ENCODE data around the gene TSPOAP1.

TSPOAP1 gene

DNA sequence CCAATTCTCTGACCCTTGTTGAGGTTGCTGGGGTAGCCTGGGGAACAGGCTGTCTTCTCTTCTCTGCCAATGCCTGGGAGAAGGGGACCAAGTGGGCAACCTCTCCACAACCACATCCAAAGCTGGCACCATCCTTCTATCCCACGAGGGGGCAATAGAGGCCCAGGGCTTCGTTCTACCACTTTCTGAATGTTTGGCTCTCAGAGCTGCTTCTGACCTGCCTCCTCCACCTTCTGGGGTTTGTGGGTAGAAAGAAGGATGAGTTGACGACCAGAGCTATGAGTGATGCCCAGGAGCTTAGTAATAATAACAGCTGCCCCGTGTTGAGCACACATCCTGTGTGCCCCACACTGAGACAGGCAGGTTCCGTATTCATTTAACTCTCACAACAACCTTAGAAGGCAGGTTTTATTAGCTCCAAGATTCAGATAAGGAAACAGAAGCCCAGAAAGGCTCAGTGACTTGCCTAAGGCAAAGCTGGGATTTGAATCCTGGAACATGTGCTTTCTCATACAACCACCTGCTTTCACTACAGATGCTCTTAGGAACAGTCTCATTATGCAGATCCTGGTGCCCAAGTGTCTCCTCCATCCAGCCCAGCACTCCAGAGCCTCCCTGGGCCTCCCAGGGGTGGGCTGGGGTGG, 11.1 kb downstream of the TSPOAP1 start:
- DNase-seq (ENCODE audit: low spot score) = peak; percentile 90

DNA sequence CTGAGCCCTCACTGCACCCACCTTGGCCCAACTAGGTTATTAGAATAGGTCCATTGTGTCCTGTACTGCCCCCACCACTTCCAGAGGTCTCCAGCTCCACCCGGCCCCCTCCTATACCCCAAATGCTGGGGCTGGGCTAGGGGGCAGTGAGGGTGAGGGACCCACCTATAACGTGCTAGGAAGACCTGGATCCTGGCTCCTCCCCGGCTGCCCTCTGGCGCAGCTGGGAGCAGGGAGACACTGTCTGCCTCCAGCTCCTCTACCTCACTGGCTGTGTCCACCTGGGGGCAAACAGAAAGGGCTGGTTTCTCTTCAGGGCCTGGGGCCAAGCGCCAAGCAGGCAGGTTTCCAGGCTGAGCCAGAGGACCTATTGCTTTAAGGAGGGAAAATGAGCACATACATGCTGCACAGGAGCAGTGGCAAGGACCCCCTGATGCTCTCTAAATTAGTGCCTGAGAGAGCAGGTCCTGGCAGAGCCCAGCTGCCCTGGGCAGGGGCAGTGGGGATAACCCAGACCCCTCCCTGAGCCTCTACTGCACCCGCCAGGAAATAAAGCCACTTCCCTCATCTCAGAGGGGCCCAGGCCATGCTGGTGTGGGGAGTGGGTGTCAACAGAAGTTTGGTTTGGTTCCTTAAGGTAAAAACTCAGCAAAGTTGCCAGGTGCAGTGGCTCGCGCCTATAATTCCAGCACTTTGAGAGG, 12.2 kb downstream of the TSPOAP1 start:
- no peak for DNase-seq (ENCODE audit: low spot score)

DNA sequence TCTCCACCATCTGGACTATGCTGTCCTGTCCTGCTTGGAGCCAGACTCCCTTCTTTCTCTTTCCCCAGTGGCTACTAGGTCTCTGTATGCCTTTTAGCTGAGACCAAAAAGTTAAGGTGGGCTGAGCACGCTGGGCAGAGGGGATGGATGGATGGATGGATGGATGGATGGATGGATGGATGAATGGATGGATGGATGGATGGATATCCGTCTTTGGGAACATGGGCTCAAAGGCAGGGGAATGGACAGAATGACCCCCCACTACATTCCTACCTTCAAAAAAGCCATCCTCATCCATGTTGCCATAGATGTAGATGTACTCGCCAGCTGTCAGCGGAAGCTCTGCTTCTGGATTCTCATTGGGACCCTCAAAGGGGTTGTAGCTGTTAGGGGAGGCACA, 12.8 kb downstream of the TSPOAP1 start:
- DNase-seq (ENCODE audit: low spot score) = no peak

- DNase-seq (ENCODE audit: low spot score) = no peak
These were observed 13.3 kb downstream of the TSPOAP1 start for GRCh38 chr17:58315281-58315711.

DNA sequence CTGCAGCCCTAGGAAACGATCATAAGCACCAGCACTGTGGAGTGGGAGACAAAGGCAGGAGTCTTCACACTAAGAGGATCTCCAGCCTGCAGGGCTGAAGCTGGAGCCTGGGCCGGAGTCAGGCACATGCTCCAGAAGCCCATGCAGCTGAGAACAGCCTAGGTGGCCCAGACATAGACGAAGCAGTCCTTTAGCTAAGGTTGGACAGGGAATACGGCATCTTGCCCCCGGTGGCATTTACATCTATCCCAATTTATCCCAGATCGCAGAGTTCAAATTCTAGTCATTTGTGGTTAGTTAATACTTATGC, 13.9 kb downstream of the TSPOAP1 start:
- DNase-seq (ENCODE audit: low spot score) = no peak

- DNase-seq (ENCODE audit: low spot score) = no peak
These were observed 14.5 kb downstream of the TSPOAP1 start for GRCh38 chr17:58313815-58314705.

- DNase-seq (ENCODE audit: low spot score) = no peak
These were observed 15.8 kb downstream of the TSPOAP1 start for GRCh38 chr17:58312829-58313228.

DNA sequence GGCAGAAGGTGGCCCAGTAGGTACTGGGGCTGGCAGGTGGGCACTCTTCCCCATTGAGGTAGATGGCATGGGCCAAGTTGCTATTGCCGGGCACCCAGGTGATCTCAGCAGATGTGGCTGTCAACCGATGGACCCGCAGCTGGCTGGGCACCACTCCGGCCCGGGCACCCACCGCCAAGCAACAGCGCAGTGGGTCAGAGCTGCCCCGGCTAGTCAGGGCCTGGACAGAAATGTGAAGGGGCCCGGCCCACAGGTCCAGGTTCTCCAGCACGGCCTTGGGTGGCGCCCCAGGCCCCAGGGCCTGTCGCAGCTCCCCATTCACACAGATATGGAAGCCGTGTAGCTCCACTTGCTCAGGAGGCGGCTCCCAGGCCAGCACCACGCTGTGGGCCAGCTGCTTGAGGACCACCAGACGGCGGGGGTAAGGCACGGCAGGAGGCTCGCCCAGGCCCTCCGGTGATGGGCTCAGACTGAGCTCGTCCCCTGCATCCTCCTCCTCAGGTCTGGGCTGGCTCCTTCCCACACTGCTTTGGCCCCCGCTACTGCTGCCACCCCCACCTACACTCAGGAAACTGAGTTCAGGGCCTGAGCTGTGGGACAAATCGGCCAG, 16.5 kb downstream of the TSPOAP1 start:
- no peak for DNase-seq (ENCODE audit: low spot score)

DNA sequence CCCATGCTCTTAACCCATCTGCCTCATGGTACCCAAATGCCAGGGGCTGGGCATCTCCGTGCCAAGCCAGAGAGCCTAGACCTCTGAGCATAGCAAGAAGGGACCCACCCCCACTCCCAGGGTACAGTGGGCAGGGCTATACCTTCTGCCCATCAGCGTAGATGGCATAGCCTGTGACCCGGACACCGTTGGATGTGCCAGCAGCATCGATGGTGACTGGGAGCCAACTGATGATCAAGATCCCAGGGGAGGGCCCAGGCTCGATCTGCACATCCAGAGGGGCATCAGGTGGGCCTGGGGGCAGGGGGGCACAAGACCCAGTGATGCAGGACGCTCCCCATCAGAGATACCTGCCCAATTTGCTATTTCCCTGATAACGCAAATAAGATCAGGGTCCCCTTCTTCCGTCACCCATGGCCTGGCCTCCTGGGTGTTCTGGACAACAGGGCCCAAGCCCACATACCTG, 17.1 kb downstream of the TSPOAP1 start:
- no peak for DNase-seq (ENCODE audit: low spot score)

GRCh38 chr17:58310511-58311428, 17.8 kb downstream of the TSPOAP1 start:
- no peak for DNase-seq (ENCODE audit: low spot score)

DNA sequence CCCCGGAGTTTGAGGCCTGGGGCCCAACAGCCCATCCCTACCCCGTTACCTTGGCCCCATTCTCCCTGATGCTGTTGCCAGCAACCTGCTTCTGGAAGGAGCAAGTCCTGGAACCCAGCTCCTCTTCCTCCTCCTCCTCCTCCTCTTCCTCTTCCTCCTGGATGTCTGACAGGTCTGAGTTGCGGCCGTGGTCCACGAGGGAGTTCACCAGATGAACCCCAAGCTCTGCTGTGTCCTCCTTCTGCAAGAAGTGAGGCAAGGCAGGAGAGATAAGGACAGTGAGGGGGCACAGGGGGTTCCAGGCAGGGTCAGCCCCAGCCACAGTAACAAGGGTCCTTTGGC, 18.7 kb downstream of the TSPOAP1 start:
- DNase-seq (ENCODE audit: low spot score) = no peak

GRCh38 chr17:58308985-58309917, 19.3 kb downstream of the TSPOAP1 start:
- DNase-seq (ENCODE audit: low spot score) = no peak

- DNase-seq (ENCODE audit: low spot score) = no peak
These were observed 20.2 kb downstream of the TSPOAP1 start for GRCh38 chr17:58308173-58308984.

DNA sequence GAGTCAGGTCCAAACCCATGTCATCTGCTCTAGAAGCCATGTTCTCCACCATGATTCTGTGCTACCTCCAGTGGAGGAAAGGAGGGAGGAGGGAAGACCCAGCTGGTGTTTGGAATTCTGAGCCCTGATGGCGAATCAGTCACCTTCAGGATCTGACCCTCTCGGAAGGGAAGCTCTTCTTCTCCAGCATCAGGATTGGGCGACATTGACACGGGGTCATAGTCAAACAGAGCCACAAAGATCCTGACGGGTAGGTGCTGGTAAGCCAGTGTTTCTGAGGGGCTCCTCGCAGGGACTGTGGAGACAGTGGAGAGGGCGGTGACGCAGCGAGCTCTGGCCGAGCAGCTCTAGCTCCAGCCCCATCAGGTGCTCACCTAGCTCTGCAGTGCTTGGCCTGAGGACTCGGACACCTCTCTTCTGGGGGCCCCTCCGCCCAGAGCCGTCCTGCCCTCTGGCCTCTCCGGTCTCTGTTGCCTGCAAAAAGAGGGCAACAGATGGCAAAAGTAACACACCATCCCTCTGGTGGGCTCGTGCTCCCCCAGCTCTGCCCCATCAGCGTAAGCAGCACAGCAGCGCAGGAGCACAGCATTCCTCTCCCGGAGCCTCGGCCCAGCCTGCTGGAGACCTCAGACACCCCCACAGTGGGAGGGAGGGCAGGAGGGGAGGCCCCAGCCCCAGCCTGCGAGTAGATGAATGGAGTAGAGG, 21.0 kb downstream of the TSPOAP1 start:
- no peak for DNase-seq (ENCODE audit: low spot score)

GRCh38 chr17:58306131-58306951, 22.3 kb downstream of the TSPOAP1 start:
- no peak for DNase-seq (ENCODE audit: low spot score)

DNA sequence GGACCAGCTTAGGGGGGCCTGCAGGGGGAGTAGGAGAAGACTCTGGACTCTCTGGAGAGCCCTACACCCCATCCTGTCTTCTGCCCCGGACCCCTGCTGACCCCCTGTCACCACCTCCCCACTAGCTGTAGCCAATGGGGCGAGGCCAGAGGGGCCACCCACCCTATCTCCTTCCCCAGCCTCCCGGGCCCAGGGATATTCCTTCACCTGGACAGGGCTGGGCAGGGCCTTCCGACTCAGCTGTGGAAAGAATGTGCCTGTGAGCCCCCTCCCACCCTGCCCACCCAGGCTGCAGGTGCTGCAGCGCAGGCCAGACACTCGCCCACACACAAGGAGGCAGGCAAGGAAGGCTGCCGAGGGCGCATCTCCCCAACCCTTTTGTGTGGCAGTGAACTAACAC, 23.0 kb downstream of the TSPOAP1 start:
- DNase-seq (ENCODE audit: low spot score) = no peak

DNA sequence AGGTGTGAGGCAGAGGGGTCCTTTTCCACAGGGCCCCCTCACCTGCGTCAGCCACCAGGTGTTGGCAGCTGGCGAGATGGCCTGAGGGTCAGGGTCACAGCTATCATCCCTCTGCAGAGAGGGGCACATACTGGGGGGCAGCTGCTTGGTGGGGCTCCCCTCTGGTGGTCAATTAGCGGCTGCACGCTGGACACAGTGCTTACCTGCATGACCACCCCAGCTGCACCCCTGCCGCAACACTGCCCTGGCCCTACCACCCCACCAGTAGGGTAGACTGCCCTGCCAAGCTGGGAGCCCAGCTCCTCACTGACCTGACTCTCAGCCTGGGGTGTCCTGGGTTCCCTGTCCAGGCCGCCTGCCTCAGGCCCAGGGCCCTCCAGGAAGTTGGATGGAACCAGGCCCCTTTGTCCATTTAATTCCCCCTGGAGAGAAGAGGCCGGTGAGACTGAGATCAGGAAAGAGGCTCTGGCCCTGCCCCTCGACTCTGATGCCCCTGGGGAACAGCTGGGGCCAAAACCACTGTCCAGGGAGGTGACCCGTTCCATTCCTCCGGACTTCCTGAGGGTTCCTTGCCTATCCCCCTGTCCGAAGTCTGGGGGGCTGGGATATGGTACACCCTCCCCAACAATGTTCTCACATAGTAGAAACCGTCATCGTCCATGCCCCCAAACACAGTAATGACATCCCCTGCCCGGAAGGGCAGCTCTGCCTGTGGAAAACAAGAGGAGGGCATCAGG, 23.7 kb downstream of the TSPOAP1 start:
- no peak for DNase-seq (ENCODE audit: low spot score)

Data from activated CD4-positive, alpha-beta T cell treated with anti-CD3 and anti-CD28 coated beads, Interleukin-2, Interleukin-4, amounts not matched to agents 100 ng/mL and 50 ng/mL, durations not matched to agents 16 hours and 8 hours (primary cell).